ENCODE results near the gene MTCH1. TPM values are rescaled to one million over a fixed set of nuclear protein-coding genes. Genes with fewer than 3 reads are reported as not detected.

Gene MTCH1, protein sequence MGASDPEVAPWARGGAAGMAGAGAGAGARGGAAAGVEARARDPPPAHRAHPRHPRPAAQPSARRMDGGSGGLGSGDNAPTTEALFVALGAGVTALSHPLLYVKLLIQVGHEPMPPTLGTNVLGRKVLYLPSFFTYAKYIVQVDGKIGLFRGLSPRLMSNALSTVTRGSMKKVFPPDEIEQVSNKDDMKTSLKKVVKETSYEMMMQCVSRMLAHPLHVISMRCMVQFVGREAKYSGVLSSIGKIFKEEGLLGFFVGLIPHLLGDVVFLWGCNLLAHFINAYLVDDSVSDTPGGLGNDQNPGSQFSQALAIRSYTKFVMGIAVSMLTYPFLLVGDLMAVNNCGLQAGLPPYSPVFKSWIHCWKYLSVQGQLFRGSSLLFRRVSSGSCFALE
- 100 to 1,000 TPM; 135 to 191 (median 162) TPM for total RNA-seq
- polyA plus RNA-seq: 100 to 1,000 TPM in 2 of 3 donors, 10 to 100 TPM in 1; 87.3 to 144 (median 134) TPM
- long read RNA-seq, donor 1, transcript MTCH1-201 (12 exons, 2,006 nt): major isoform, 27 of 69 reads
- long read RNA-seq, donor 1, transcript MTCH1-202 (12 exons, 2,057 nt): minor isoform, 21 of 69 reads
- long read RNA-seq, donor 1, partial matches to known transcripts: 18 of 69 reads
- long read RNA-seq, donor 1, other reads (novel, unspliced or antisense): 0 of 69 reads
- long read RNA-seq, donor 2, transcript MTCH1-202 (12 exons, 2,057 nt): minor isoform, 24 of 65 reads
- long read RNA-seq, donor 2, transcript MTCH1-201 (12 exons, 2,006 nt): major isoform, 35 of 65 reads
- long read RNA-seq, donor 2, partial matches to known transcripts: 5 of 65 reads
- long read RNA-seq, donor 2, other reads (novel, unspliced or antisense): 0 of 65 reads

DNA sequence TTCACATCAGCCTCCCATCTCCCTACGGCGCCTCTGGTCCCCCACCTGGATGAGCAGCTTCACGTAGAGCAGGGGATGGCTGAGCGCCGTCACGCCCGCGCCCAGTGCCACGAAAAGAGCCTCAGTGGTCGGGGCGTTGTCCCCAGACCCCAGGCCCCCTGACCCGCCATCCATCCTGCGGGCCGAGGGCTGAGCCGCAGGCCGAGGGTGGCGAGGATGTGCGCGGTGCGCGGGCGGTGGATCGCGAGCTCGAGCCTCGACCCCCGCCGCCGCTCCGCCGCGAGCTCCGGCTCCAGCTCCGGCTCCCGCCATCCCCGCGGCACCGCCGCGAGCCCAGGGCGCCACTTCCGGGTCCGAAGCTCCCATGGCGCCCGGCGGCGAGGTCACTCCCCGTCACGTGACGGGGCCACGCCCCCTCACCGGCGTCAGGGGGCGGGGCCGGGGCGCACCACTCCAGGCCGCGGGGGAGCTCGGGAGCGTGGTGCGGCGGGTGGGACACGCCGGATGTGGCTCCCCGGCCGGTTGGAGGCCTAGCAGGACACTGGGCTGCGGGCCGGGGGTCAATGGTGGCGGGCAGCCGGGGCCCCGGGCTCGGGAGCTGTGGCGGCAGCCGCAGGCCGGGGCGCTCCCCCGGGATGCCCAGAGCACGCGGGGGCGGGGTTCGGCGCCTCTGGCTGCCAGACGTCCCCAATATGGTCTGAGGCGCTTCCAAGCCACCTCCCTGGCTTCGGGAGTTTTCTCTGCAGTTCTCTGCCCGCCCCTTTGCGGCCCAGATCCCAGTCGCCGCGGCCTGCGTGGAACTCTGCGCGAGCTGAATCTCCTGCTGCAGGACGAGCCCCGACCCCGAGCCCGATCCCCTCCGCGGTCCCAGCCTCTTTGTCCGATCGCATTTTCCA lies at the start of gene MTCH1:
Gene MTCH1, minus strand, starts transcription at position 389 of the 896 bp plus-strand sequence. Its CDS starts 23 bp downstream, at position 366.
- intact Hi-C loops (cut with DNase I; ENCODE audit: low total_unique reads): no loop called here
- Histone ChIP-seq H3K4me1 (peaks cover 30 to 61% (median 51%) of the 10 kb centered on the region in 6 donors), H3K27ac (peak within 1 kb of the TSS; percentile 90 to 98 (median 96)), H3K36me3 (peaks cover 0 to 18% (median 4%) of the 10 kb centered on the region in 6 donors), H3K4me3 (peak within 1 kb of the TSS; percentile 97 to 99 (median 98)), H3K9me3 (no peaks in the 10 kb centered on the region), H3K27me3 (replicated peaks in 1 of 7) (no peaks in the 10 kb centered on the region)
- peak; percentile 96 for DNase-seq
- peak in 2 of 3 donors; percentile 82 to 85 for TF ChIP-seq POLR2A (IDR thresholded peaks at IDR 0.05)
- TF ChIP-seq CTCF (IDR thresholded peaks at IDR 0.05 in 8 of 11, conservative IDR thresholded peaks at IDR 0.05 in 3 of 11): peak in 1 of 11 experiments; percentile 5
- peak; percentile 94 to 95 (median 94) for TF ChIP-seq POLR2AphosphoS5 (IDR thresholded peaks at IDR 0.05)
- WGBS, 5 donors: 0 to 1% (median 0%) methylated on average over 45 to 101 of the region's 101 CpGs

- peak; percentile 54 for DNase-seq
- peak overlapping the region in 4 of 8 donors; percentile 31 to 46 (median 43) for H3K27ac ChIP-seq
- peaks cover 0 to 67% (median 19%) of the 10 kb centered on the region in 6 donors for H3K36me3 ChIP-seq
- TF ChIP-seq POLR2AphosphoS5 (IDR thresholded peaks at IDR 0.05): peak in 1 of 3 donors; percentile 21
- no peak for TF ChIP-seq POLR2A (IDR thresholded peaks at IDR 0.05)
- WGBS, 5 donors: 60 to 73% (median 66%) methylated on average over 8 of the region's 8 CpGs
- no peaks in the 10 kb centered on the region for H3K27me3 ChIP-seq (replicated peaks in 1 of 7)
- H3K9me3 ChIP-seq: peaks cover 0 to 10% (median 7%) of the 10 kb centered on the region in 8 donors
- H3K4me3 ChIP-seq: no peak overlapping the region
- intact Hi-C loops (cut with DNase I; ENCODE audit: low total_unique reads): loop anchor here (5.0 kb wide), 1 partner anchor 143 kb away; no protein-coding TSS in a partner anchor
- H3K4me1 ChIP-seq: peaks cover 0 to 29% (median 12%) of the 10 kb centered on the region in 6 donors
Observed at GRCh38 chr6:37033819-37034795, 48.1 kb upstream of the MTCH1 start.

GRCh38 chr6:37033255-37033654 lies 47.3 kb upstream of the MTCH1 start:
- Histone ChIP-seq H3K9me3 (peaks cover 0 to 10% (median 7%) of the 10 kb centered on the region in 8 donors), H3K4me3 (no peak overlapping the region), H3K27me3 (replicated peaks in 1 of 7) (no peaks in the 10 kb centered on the region), H3K36me3 (peaks cover 0 to 75% (median 19%) of the 10 kb centered on the region in 6 donors), H3K27ac (peak overlapping the region in 2 of 8 donors; percentile 31 to 46), H3K4me1 (peaks cover 0 to 35% (median 13%) of the 10 kb centered on the region in 6 donors)
- intact Hi-C loops (cut with DNase I; ENCODE audit: low total_unique reads): loop anchor here (5.0 kb wide), 1 partner anchor 144 kb away; no protein-coding TSS in a partner anchor
- TF ChIP-seq POLR2A (IDR thresholded peaks at IDR 0.05): no peak
- TF ChIP-seq POLR2AphosphoS5 (IDR thresholded peaks at IDR 0.05): no peak
- TF ChIP-seq CTCF (IDR thresholded peaks at IDR 0.05 in 8 of 11, conservative IDR thresholded peaks at IDR 0.05 in 3 of 11): no peak
- DNase-seq: no peak
- WGBS, 5 donors: 55 to 78% (median 65%) methylated on average over 7 of the region's 7 CpGs
